Gastroesophageal sphincter (tissue), 3 donors: ENCODE results near the gene WASF1.

Experiments used
- POLR2A ChIP-seq, 2 donors: fragments of 450-650 bp; IDR thresholded peaks; one replicate each; pipeline ENCODE4 v1.6.1; 2017; ENCODE audit warnings: antibody characterized with exemption in 2 of 2, mild to moderate bottlenecking in 2 of 2, moderate library complexity in 1 of 2
- TF ChIP-seq, protein P1 (sequence below), 4 experiments: fragments of 200-600 bp in 2 of 4; fragments of 450-650 bp in 2 of 4; sonication (generic) in 1 of 4; IDR thresholded peaks; one replicate each; pipeline ENCODE4 v1.5.1; 2017 to 2019; ENCODE audit warnings: antibody characterized with exemption in 4 of 4, mild to moderate bottlenecking in 2 of 4, moderate library complexity in 2 of 4

DNA sequence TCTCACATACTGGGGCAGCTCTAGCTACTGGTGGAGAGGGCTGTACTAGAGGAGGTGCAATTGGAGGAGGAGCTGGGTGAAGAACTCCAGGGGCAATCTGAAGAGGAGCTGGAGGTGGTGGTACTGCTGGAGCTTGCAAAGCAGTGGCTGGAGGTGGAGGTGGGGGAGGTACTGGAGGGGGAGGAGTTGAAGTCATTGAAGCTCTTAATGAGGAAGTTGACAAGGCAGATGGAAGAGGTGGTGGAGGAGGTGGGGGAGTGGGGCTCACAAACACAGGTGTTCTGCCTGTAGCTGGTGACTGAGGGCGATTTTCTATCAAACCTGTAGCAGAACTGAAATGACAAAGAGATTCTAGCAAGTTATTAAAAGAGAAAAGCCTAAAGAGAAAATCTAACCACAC lies 77.6 kb downstream of the WASF1 start:
- TF ChIP-seq, protein P1, sequence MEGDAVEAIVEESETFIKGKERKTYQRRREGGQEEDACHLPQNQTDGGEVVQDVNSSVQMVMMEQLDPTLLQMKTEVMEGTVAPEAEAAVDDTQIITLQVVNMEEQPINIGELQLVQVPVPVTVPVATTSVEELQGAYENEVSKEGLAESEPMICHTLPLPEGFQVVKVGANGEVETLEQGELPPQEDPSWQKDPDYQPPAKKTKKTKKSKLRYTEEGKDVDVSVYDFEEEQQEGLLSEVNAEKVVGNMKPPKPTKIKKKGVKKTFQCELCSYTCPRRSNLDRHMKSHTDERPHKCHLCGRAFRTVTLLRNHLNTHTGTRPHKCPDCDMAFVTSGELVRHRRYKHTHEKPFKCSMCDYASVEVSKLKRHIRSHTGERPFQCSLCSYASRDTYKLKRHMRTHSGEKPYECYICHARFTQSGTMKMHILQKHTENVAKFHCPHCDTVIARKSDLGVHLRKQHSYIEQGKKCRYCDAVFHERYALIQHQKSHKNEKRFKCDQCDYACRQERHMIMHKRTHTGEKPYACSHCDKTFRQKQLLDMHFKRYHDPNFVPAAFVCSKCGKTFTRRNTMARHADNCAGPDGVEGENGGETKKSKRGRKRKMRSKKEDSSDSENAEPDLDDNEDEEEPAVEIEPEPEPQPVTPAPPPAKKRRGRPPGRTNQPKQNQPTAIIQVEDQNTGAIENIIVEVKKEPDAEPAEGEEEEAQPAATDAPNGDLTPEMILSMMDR (IDR thresholded peaks at IDR 0.05) = no peak
- no peak for TF ChIP-seq POLR2A (IDR thresholded peaks at IDR 0.05)
